Mononuclear cell (primary cell): Measurements from ENCODE around the gene PRKCA. TPM values are rescaled to one million over a fixed set of nuclear protein-coding genes. Genes with fewer than 3 reads are reported as not detected.
"Not testable (repeated sequence)": the region's sequence is repeated elsewhere in the genome, so short reads cannot be mapped to it uniquely, and the experiment has no call there.

Experiments used
- H3K27me3 ChIP-seq: 2 replicates; pipeline ENCODE4 v1.6.0; 2011; ENCODE audit warnings: low read length, control low read depth; ENCODE audit not compliant: insufficient read depth
- H3K4me1 ChIP-seq: 2 replicates; pipeline ENCODE4 v1.5.1; 2011; ENCODE audit warnings: mild to moderate bottlenecking, low read length, control low read depth; ENCODE audit not compliant: insufficient read depth
- H3K4me3 ChIP-seq: 2 replicates; pipeline ENCODE4 v1.5.1; 2011; ENCODE audit warnings: mild to moderate bottlenecking, low read length, moderate library complexity
- H3K9me3 ChIP-seq: 2 replicates; pipeline ENCODE4 v1.5.1; 2011; ENCODE audit warnings: low read depth, mild to moderate bottlenecking, control low read depth, low read length
- total RNA-seq: library from RNA; depleted of rRNA; stranded (reverse); fragments of >200 nt; gene quantifications from one replicate; pipeline ENCODE4 v1.2.3, GENCODE V29; 2012

PRKCA gene
- total RNA-seq, 1 donor = 35.6 TPM

DNA sequence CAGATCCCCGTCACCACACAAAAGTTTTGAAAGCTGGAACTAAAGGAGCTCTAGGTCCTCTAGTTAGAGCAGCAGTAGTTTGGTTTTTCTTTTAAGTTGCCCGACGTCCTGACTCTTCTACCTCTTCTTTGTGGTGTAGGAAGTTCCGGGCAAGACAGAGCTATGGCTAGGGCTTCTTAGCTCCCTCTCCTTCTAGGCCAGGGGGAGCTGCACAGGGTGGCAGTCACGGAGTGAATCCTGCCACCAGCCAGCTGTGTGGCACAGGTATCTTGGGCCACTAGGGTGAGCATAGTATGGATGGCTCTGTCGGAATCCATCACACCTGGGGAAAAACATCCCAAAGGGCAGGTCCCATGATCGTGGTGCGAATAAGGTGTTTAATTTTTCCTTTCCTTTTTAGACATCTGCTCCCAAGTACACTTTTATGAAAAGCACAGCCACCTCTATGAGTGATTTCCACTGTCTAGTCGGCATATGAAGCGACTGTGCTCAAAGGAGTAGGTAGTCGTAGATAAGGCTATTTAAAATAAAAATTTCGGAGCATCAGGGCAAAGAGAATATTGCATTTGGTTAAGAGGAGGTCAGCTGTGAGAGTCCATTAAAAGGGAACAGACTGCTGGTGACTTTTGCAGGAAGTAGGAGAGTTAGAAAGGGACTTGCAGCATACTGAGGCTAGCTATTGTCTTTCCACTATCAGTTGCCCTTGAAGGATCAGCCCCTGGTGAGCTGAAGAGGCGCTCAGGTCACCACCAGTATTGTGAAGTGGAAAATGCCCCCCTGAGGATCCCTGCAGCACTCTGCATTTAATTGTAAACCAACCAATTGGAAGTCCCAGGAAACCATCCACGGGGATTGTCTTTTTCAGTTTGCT, 2.1 kb downstream of the PRKCA start:
- no peaks in the 10 kb centered on the region for H3K9me3 ChIP-seq
- peaks cover 22% of the 10 kb centered on the region for H3K4me1 ChIP-seq
- peak overlapping the region; percentile 60 for H3K4me3 ChIP-seq
- H3K27me3 ChIP-seq = peaks cover 7% of the 10 kb centered on the region

DNA sequence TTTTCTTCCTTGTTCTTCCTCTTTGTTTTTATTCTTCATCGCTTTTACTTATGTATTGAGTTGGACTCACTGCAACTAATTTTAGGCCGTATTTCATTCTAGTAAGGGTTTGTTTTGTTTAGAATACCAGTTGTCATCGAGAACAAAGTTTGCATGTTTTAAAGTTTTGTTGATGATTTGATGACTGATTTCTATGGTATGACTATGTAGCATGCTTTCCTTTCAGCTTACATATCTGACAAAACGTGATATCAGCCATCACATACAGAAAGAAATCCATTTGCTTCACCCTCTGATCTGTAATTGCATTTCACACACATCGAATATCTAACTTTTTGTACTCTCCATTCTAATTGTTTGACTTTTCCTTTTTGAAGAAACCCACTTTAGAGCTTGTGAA, 4.0 kb downstream of the PRKCA start:
- Histone ChIP-seq H3K9me3 (no peaks in the 10 kb centered on the region), H3K4me1 (peaks cover 22% of the 10 kb centered on the region), H3K4me3 (no peak overlapping the region), H3K27me3 (no peaks in the 10 kb centered on the region)

DNA sequence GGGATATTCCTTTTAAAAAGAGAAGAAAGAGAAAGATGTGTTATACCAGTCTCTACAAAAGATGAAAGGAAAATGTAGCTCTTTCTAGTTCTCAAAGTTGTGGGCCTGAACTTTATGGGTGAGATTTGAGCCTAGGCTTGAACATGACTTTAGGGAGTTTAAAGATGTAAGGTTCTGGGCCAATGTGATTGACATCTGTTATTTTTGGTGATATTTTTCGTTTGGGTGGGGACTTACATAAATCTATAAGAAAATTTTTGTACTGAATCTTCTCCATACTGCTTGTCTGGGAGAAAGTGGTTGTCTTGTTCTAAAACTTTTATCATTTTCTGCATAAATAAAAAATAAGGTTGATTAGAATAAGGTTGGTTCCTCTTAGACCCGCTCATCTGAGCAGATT, 4.8 kb downstream of the PRKCA start:
- Histone ChIP-seq H3K4me1 (peaks cover 18% of the 10 kb centered on the region), H3K9me3 (no peaks in the 10 kb centered on the region), H3K4me3 (no peak overlapping the region), H3K27me3 (no peaks in the 10 kb centered on the region)

DNA sequence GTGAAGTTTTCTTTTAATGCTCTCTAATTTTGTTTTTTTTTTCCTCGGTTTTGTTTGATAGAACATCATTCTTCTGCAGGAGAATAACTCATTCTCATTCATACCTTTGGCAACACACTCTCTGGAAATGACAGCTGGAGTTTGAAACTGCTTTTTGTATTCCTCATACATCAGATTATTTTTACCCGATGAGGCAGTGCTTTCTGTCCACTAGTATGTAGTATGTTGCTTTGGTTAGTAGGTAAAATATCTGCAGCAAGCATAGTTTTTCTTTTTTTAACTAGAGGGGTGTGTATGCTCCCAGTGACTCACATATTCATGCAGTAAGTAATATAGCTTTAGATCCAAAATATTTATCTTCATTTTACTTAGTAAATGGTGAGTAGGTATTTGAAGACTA, 6.4 kb downstream of the PRKCA start:
- H3K4me3 ChIP-seq = no peak overlapping the region
- no peaks in the 10 kb centered on the region for H3K9me3 ChIP-seq
- H3K27me3 ChIP-seq = no peaks in the 10 kb centered on the region
- peaks cover 12% of the 10 kb centered on the region for H3K4me1 ChIP-seq

DNA sequence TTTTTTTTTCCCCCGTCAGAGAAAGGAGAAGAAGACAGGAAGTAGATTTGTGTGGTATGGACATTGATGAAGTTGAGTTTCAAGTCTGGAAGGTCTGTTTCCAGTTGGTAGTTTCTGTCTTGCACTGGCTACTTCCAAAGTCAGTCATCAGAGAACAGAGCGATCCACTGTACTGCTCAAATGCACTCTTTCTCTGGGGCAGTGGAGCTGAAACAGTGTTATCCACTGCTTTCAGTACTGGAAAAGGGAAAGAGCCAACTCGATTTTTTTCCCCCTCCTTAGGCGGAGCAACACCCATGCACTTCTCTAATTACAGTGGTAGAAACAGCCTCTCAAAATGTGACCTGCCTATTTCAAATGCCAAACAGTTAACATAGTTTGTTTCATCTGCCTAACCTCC, 7.4 kb downstream of the PRKCA start:
- no peak overlapping the region for H3K4me3 ChIP-seq
- no peaks in the 10 kb centered on the region for H3K9me3 ChIP-seq
- peaks cover 2% of the 10 kb centered on the region for H3K4me1 ChIP-seq
- no peaks in the 10 kb centered on the region for H3K27me3 ChIP-seq

DNA sequence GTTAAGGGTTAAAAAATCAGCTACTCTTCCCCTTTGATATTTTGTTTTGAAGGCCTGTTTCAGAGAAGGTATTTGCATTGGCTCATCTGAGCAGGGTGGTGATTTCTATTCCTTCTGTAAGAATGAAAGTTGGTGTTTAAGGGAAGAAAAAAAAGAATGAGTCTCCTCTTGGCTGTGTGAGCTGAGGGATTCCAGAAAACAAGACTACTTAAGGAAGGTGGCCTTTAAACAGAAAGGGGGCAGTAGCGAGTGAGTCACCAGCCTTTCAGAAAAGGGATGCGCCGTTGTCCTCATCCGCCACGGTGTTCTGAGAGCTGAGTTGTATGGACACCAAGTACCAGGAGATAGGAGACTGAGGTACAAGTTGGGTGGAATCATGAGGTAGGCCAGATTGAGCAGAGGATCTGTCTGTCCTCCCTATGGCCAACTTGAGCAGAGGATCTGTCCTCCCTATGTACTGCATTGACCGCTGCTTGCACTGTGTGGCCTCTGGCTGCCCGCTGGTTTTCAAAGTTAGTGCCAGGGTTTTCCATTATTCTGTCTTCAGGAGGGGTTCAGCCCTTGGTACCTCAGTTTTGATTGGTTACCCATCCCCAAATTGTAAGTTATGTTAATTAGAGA, 8.2 kb downstream of the PRKCA start:
- Histone ChIP-seq H3K9me3 (no peaks in the 10 kb centered on the region), H3K27me3 (no peaks in the 10 kb centered on the region), H3K4me1 (no peaks in the 10 kb centered on the region), H3K4me3 (no peak overlapping the region)

DNA sequence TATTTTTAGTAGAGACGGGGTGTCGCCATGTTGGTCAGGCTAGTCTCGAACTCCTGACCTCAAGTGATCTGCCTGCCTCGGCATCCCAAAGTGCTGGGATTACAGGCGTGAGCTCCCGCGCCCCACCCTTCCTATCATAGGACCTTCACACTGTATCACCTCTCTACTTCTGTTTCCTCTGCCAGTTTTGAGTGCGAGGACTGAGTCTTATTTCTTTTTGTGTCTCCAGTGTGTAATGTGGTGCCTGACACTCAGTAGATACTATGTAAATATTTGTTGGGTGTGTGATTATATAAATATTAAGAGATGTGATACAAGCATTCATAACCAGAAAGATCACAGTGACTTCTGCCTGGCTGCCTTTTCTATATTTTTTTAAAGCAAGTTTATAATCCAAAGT, 10.5 kb downstream of the PRKCA start:
- no peaks in the 10 kb centered on the region for H3K9me3 ChIP-seq
- no peaks in the 10 kb centered on the region for H3K4me1 ChIP-seq
- H3K27me3 ChIP-seq = no peaks in the 10 kb centered on the region
- H3K4me3 ChIP-seq = no peak overlapping the region

DNA sequence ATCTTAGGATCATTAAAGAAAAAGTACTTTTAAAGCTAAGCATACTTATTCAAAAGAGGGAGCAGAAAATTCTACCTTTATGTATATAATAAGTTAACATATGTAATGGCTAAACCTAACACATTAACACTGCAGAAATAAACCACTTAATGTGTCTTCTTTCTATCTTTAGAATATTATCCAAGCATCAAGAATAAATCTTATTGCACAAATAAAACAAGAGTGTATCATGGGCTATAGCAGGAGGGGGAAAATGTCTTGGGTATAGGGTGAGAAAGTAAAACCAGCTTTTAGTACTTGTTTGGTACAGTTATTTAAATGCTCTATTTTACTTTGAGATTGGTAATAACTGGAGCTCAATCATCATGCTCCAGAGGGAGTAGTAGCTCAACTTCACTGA, 10.9 kb downstream of the PRKCA start:
- H3K4me1 ChIP-seq = no peaks in the 10 kb centered on the region

DNA sequence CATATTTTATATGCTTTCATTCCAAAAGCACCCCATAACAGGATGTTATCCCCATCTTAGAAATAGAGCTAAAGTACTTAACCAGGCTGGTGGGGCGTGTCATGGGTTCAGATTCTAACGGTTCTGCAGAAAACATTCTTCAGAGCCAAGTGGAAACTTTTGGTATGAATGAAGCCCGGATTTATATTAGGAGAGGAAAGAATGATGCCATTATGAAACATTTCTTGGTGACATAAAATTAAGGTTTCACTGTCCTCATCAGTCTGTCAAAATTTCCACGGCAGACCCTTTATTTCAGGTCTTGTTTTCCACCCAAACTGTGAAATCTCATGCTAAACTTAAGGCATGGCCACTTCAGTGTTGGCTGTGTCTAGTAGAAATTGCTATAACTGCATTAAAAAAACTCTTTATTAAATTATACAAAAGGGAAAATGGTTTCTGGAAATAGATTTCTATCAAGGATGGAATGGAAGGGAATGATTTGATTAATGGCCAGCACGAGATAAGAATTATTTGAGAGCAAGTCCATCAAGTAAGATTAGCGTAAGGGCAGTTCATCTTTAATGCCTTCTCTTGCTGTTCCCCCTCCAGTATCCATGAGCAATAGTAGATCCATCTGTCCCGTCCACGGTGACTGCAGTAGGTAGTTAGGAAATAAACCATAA, 11.7 kb downstream of the PRKCA start:
- H3K4me1 ChIP-seq = no peaks in the 10 kb centered on the region
- no peaks in the 10 kb centered on the region for H3K27me3 ChIP-seq
- H3K4me3 ChIP-seq = no peak overlapping the region
- no peaks in the 10 kb centered on the region for H3K9me3 ChIP-seq

More for the DNA sequence above, 10.9 kb downstream of the PRKCA start:
- no peak overlapping the region for H3K4me3 ChIP-seq
- H3K9me3 ChIP-seq = no peaks in the 10 kb centered on the region
- no peaks in the 10 kb centered on the region for H3K27me3 ChIP-seq

DNA sequence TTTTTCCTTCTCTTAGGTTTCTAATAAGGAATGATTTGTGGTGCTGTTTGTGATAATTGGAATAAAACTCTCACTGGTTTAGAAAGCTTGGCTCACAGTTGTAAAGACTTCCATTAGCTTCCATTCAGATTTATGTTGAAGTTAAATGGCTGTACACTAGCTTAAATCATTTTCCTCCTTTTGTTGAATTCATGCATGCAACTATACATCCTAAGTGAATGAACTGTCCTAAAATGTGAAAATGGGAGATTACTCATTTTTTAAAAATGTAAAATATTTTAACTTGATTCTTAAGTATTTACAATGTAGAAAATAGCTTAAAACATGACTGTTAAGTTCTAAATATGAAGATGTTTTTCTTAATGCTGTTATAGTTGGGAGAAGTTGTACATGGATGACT, 15.2 kb downstream of the PRKCA start:
- Histone ChIP-seq H3K4me3 (no peak overlapping the region), H3K9me3 (peaks cover 9% of the 10 kb centered on the region), H3K27me3 (no peaks in the 10 kb centered on the region), H3K4me1 (no peaks in the 10 kb centered on the region)

DNA sequence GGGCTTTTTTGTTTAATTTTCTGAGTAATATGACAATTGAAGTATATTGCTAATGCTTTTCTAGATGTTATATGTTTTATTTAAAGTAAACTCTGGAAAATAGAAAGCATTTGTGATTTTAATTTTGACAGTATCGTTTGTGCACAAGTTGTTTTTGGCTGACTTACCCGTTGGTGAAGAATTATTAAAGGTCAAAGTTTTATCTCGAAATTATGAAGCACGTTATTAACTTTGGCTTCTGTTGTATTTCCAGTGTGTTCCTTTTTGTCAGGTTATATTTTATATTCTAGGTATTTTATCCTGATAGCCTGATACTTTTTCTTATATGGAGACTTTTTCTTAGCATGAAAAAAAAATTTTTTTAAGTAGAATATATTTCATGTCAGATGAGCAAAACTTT, 16.8 kb downstream of the PRKCA start:
- H3K4me3 ChIP-seq = no peak overlapping the region
- no peaks in the 10 kb centered on the region for H3K27me3 ChIP-seq
- peaks cover 9% of the 10 kb centered on the region for H3K9me3 ChIP-seq
- H3K4me1 ChIP-seq = no peaks in the 10 kb centered on the region

DNA sequence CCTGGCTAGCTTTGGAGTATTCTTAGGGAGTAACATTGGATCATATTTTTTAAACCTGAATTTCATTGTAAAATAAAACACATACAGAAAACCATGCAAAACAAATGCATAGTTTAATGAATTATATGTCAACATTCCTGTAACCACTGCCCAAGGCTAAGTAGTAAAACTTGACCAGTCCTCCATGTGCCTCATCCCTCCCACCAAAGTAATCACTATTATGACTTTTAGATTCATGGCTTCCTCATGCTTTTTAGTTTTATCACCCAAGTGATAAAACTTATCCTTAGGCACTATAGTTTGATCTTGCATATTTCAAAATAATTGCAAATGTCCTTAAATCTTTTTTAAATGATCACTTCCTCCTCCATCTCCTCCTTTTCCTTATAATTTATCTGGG, 20.4 kb downstream of the PRKCA start:
- Histone ChIP-seq H3K9me3 (peaks cover 9% of the 10 kb centered on the region), H3K4me3 (no peak overlapping the region), H3K27me3 (no peaks in the 10 kb centered on the region), H3K4me1 (no peaks in the 10 kb centered on the region)

DNA sequence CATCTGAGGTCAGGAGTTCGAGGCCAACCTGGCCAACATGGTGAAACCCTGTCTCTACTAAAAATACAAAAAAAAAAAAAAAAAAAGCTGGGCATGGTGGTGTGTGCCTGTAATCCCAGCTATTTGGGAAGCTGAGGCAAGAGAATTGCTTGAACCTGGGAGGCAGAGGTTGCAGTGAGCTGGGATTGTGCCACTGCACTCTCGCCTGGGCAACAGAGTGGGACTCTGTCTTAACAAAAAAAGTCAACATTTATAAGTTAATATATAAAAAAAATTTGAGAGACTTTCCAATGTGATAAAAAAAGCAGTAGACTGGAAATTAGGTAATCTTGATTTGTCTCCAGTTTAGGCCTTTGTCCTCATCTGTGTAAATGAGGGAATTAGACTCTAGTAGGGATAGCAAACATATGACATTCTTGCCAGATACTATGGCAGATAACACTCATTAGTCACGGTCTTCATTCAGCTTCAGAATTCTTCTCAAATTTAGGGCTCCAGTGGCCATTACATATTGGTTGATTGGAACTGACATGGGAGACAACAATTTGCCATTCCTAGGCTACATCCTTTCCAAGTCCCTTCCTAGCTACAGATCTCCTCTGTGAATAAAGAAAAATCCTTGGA, 22.1 kb downstream of the PRKCA start:
- H3K4me1 ChIP-seq = not testable (repeated sequence)

DNA sequence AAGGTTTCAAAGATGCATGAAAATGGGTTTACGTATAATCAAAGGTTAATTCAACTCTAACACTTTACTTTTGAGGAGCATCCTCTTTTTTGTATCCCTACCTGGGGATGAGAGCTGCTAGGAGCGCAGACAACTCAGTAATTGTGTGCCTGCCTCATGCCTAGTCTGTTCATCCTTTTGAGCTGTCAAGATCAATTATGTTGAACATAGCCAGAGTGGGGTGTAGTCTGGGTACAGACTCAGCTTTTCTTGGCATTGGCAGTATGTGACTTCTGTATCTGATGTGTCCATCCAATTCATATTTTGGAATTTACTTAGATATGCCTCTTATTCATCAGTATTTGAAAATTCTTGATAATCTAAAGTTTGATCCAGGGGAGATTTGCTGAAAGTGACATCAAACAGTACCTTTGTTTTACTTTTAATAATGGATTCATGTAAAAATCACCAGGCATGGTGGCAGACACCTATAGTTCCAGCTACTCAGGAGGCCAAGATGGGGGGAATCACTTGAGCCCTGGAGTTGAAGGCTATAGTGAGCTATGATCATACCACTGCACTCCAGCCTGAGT, 24.1 kb downstream of the PRKCA start:
- Histone ChIP-seq H3K4me1 (peaks cover 10% of the 10 kb centered on the region), H3K4me3 (no peak overlapping the region), H3K9me3 (peaks cover 6% of the 10 kb centered on the region), H3K27me3 (no peaks in the 10 kb centered on the region)

More for the DNA sequence above, 22.1 kb downstream of the PRKCA start:
- H3K27me3 ChIP-seq, H3K4me3 ChIP-seq, H3K9me3 ChIP-seq: not testable (repeated sequence)

DNA sequence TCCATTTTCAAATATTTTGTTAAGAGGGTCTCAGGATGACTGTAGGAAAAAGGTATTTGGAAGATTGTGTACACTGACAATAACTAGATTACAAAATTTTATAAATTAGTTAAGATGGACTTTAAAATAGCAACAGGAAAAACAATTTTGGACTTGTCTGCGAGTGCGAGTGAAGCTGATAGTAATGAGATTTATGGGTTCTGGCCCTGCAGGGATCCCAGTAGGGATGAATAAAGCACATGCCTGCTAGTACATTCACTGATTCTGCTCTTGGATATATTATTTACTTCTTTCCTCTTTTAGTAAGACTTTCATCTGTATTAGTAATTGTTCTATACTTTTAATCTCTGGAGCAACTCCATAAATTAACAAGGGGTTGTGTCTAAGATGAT, 28.2 kb downstream of the PRKCA start:
- Histone ChIP-seq H3K4me1 (peaks cover 18% of the 10 kb centered on the region), H3K4me3 (no peak overlapping the region), H3K27me3 (no peaks in the 10 kb centered on the region), H3K9me3 (no peaks in the 10 kb centered on the region)
